H1 (cell line): ENCODE results near the gene RAP1A. TPM values are rescaled to one million over a fixed set of nuclear protein-coding genes. Genes with fewer than 3 reads are reported as not detected.

Experiments
- CTCF ChIA-PET: fragments of 300-600 bp; sonication (Branson Sonifier 250); formaldehyde crosslinking; loops from one replicate; lab custom pipeline; 2021; ENCODE audit not compliant: partially characterized antibody; lab: Charles Lee
- POLR2A ChIA-PET: fragments of 300-600 bp; sonication (Branson Sonifier 250); formaldehyde crosslinking; loops from one replicate; lab custom pipeline; 2021; ENCODE audit warnings: inconsistent platforms; ENCODE audit not compliant: partially characterized antibody; lab: Charles Lee
- DNase-seq, 2 experiments: peaks; one replicate each; pipeline versions ENCODE4 v3.0.0 to v3.0.0-alpha.2; 2010 to 2022; ENCODE audit warnings: low spot score in 2 of 2, low read depth in 1 of 2, mixed read lengths in 1 of 2
- FAIRE-seq: peaks from 2 replicates; lab custom pipeline; 2011; peaks lifted over from hg19 to GRCh38; lab: Jason Lieb, UNC
- H2AFZ ChIP-seq: 2 replicates; pipeline ENCODE4 v1.8.1; 2012; ENCODE audit warnings: low read length, inconsistent platforms
- H2AK5ac ChIP-seq: 2 replicates; pipeline ENCODE4 v1.6.1; 2013; ENCODE audit warnings: low read depth, low read length
- H2BK120ac ChIP-seq: replicated peaks from 2 replicates; pipeline ENCODE3; 2013; ENCODE audit warnings: low read depth, low read length, inconsistent platforms
- H2BK12ac ChIP-seq: 2 replicates; pipeline ENCODE4 v1.6.1; 2013; ENCODE audit warnings: low read depth, low read length
- H2BK15ac ChIP-seq: 2 replicates; pipeline ENCODE4 v1.6.1; 2013; ENCODE audit warnings: low read length
- H2BK20ac ChIP-seq: 2 replicates; pipeline ENCODE4 v1.6.1; 2013; ENCODE audit warnings: low read length
- H2BK5ac ChIP-seq: 2 replicates; pipeline ENCODE4 v1.6.1; 2013; ENCODE audit warnings: low read depth, low read length
- H3K14ac ChIP-seq: 2 replicates; pipeline ENCODE4 v1.6.1; 2013; ENCODE audit warnings: inconsistent platforms; ENCODE audit not compliant: insufficient read length
- H3K18ac ChIP-seq: 2 replicates; pipeline ENCODE4 v1.6.1; 2013; ENCODE audit warnings: low read length; ENCODE audit errors: extremely low read depth
- H3K23ac ChIP-seq: 2 replicates; pipeline ENCODE4 v1.6.1; 2013; ENCODE audit warnings: inconsistent platforms; ENCODE audit not compliant: insufficient read length
- H3K23me2 ChIP-seq: 2 replicates; pipeline ENCODE4 v1.6.1; 2013; ENCODE audit warnings: low read depth, low read length
- H3K27ac ChIP-seq: 2 replicates; pipeline ENCODE4 v1.6.1; 2011; ENCODE audit warnings: low read depth, low read length, inconsistent platforms
- H3K27me3 ChIP-seq, 4 experiments: replicated peaks in 1 of 4; 1 replicate in 1 of 4; 2 replicates in 3 of 4; pipeline versions ENCODE4 v1.6.1 to v1.8.1; 2011 to 2013; ENCODE audit warnings: low read length in 3 of 4, mild to moderate bottlenecking in 3 of 4, inconsistent platforms in 2 of 4, mixed read lengths in 2 of 4, moderate library complexity in 1 of 4; ENCODE audit not compliant: control insufficient read depth in 3 of 4, insufficient read depth in 3 of 4; ENCODE audit errors: extremely low read depth in 1 of 4
- H3K36me3 ChIP-seq, 4 experiments: 2 replicates each; pipeline versions ENCODE4 v1.6.1 to v1.8.1; 2011 to 2013; ENCODE audit warnings: mild to moderate bottlenecking in 4 of 4, low read length in 3 of 4, moderate library complexity in 2 of 4, control low read depth in 1 of 4, inconsistent platforms in 1 of 4; ENCODE audit not compliant: insufficient read depth in 4 of 4, control insufficient read depth in 2 of 4
- H3K4ac ChIP-seq: replicated peaks from 2 replicates; pipeline ENCODE3; 2013; ENCODE audit warnings: low read length, low read depth, mixed read lengths, inconsistent platforms; ENCODE audit not compliant: insufficient read length
- H3K4me1 ChIP-seq, 4 experiments: replicated peaks in 1 of 4; 1 replicate in 1 of 4; 2 replicates in 3 of 4; pipeline versions ENCODE4 v1.6.1 to v1.8.1; 2011 to 2013; ENCODE audit warnings: low read length in 3 of 4, inconsistent platforms in 2 of 4, mixed read lengths in 1 of 4; ENCODE audit not compliant: insufficient read depth in 4 of 4, control insufficient read depth in 3 of 4
- H3K4me2 ChIP-seq, 2 experiments: 2 replicates each; pipeline versions ENCODE4 v1.6.1 to v1.8.1; 2011 to 2013; ENCODE audit warnings: low read depth in 2 of 2, low read length in 2 of 2, control low read depth in 1 of 2, inconsistent platforms in 1 of 2, mild to moderate bottlenecking in 1 of 2; ENCODE audit not compliant: insufficient read depth in 1 of 2
- H3K4me3 ChIP-seq, 4 experiments: fragments of 200-600, 300-600 bp in 1 of 4; sonication (generic), shearing (Covaris generic), sonication (Bioruptor Twin) in 1 of 4; 2 replicates each; pipeline versions ENCODE4 v1.5.1 to v1.8.1; 2011 to 2016; ENCODE audit warnings: low read length in 4 of 4, low read depth in 3 of 4, control low read depth in 2 of 4, inconsistent platforms in 2 of 4, mild to moderate bottlenecking in 2 of 4, mixed read lengths in 1 of 4, moderate library complexity in 1 of 4; ENCODE audit not compliant: insufficient read depth in 2 of 4; ENCODE audit errors: extremely low read depth in 1 of 4
- H3K56ac ChIP-seq: replicated peaks from 2 replicates; pipeline ENCODE3; 2013; ENCODE audit warnings: low read depth, mild to moderate bottlenecking, mixed read lengths, low read length, inconsistent platforms; ENCODE audit not compliant: insufficient read length
- H3K79me1 ChIP-seq: 2 replicates; pipeline ENCODE4 v1.6.1; 2013; ENCODE audit warnings: low read depth, low read length, control low read depth
- H3K79me2 ChIP-seq, 2 experiments: 2 replicates each; pipeline versions ENCODE4 v1.6.1 to v1.8.1; 2012 to 2013; ENCODE audit warnings: low read length in 2 of 2, mild to moderate bottlenecking in 2 of 2, inconsistent platforms in 1 of 2; ENCODE audit not compliant: insufficient read depth in 2 of 2, control insufficient read depth in 1 of 2
- H3K9ac ChIP-seq, 4 experiments: replicated peaks in 1 of 4; 1 replicate in 1 of 4; 2 replicates in 3 of 4; pipeline versions ENCODE4 v1.6.1 to v1.8.1; 2011 to 2013; ENCODE audit warnings: low read depth in 3 of 4, low read length in 3 of 4, control low read depth in 2 of 4, mild to moderate bottlenecking in 2 of 4, moderate library complexity in 2 of 4, inconsistent platforms in 1 of 4; ENCODE audit errors: extremely low read depth in 1 of 4
- H3K9me3 ChIP-seq, 2 experiments: 2 replicates each; pipeline versions ENCODE4 v1.6.1 to v1.8.1; 2012 to 2013; ENCODE audit warnings: mild to moderate bottlenecking in 2 of 2, moderate library complexity in 2 of 2, control low read depth in 1 of 2, inconsistent platforms in 1 of 2, low read depth in 1 of 2, low read length in 1 of 2, mixed read lengths in 1 of 2; ENCODE audit not compliant: insufficient read depth in 2 of 2
- H4K20me1 ChIP-seq, 2 experiments: replicated peaks in 1 of 2; 2 replicates each; pipeline versions ENCODE3 to v1.8.1; 2011 to 2013; ENCODE audit warnings: inconsistent platforms in 2 of 2, low read length in 2 of 2, mild to moderate bottlenecking in 1 of 2; ENCODE audit not compliant: insufficient read depth in 2 of 2, control insufficient read depth in 1 of 2
- H4K5ac ChIP-seq: 2 replicates; pipeline ENCODE4 v1.6.1; 2013; ENCODE audit warnings: low read length, low read depth, mixed read lengths, inconsistent platforms; ENCODE audit not compliant: insufficient read length
- H4K8ac ChIP-seq: 2 replicates; pipeline ENCODE4 v1.8.0; 2013; ENCODE audit warnings: mild to moderate bottlenecking, moderate library complexity, low read length, inconsistent platforms; ENCODE audit not compliant: insufficient read depth; ENCODE audit errors: extremely low read depth
- H4K91ac ChIP-seq: replicated peaks from 2 replicates; pipeline ENCODE3; 2013; ENCODE audit warnings: low read length, mixed read lengths, inconsistent platforms; ENCODE audit not compliant: insufficient read length
- CBX8 ChIP-seq: fragments of 300-800, 300-1000 bp; sonication (generic); IDR thresholded peaks from 2 replicates; pipeline ENCODE4 v1.7.1; 2016; ENCODE audit warnings: low read depth, low read length, borderline replicate concordance
- CREB1 ChIP-seq: IDR thresholded peaks from 2 replicates; pipeline ENCODE4 v1.6.1; 2012; ENCODE audit warnings: inconsistent platforms
- JUN ChIP-seq: IDR thresholded peaks from 2 replicates; pipeline ENCODE4 v1.6.1; 2011; ENCODE audit warnings: low read depth, mild to moderate bottlenecking, improper control_type of control experiment, low read length
- POU5F1 ChIP-seq: IDR thresholded peaks from 2 replicates; pipeline ENCODE4 v1.6.1; 2011; ENCODE audit warnings: low read depth, mild to moderate bottlenecking, low read length, moderate library complexity
- RNF2 ChIP-seq: fragments of 200-900, 300-1000 bp; sonication (generic); IDR thresholded peaks from 2 replicates; pipeline ENCODE4 v1.7.1; 2016; ENCODE audit warnings: borderline replicate concordance, low read depth, mild to moderate bottlenecking, antibody characterized with exemption, low read length; ENCODE audit not compliant: poor library complexity, severe bottlenecking; ENCODE audit errors: missing control alignments
- SIN3A ChIP-seq, 2 experiments: IDR thresholded peaks in 1 of 2; conservative IDR thresholded peaks in 1 of 2; 2 replicates each; pipeline ENCODE4 v1.6.1; 2011 to 2012; ENCODE audit warnings: low read length in 2 of 2, improper control_type of control experiment in 1 of 2, low read depth in 1 of 2, mild to moderate bottlenecking in 1 of 2
- YY1 ChIP-seq: IDR thresholded peaks from 2 replicates; pipeline ENCODE4 v1.6.1; 2011; ENCODE audit warnings: low read depth, mild to moderate bottlenecking, low read length
- WGBS, 2 experiments: shearing (Covaris generic) in 1 of 2; methylation state at CpG; one replicate each; pipeline versions ENCODE4 v1.1.6 to v1.1.7; 2013 to 2015; ENCODE audit warnings: low lambda C conversion rate in 2 of 2, mixed read lengths in 2 of 2, inconsistent platforms in 1 of 2, low coverage in 1 of 2, missing lambda C conversion rate in 1 of 2; ENCODE audit not compliant: insufficient replicate concordance in 2 of 2, insufficient coverage in 1 of 2, insufficient read length in 1 of 2; ENCODE audit errors: extremely low coverage in 1 of 2, missing lambda C conversion rate in 1 of 2; 5-methylcytosine and 5-hydroxymethylcytosine counted together
- polyA plus RNA-seq, 7 experiments: library from polyadenylated mRNA; depleted of rRNA in 3 of 7; stranded (reverse) in 5 of 7; unstranded in 2 of 7; fragments of >200 nt in 5 of 7; fragments of 200-250 nt in 2 of 7; gene quantifications; 1 replicate in 5 of 7; 2 replicates in 1 of 7; 4 replicates in 1 of 7; pipeline versions ENCODE4 v1.2.1 to v1.2.3, GENCODE V29; 2011 to 2013; ENCODE audit warnings: missing spikeins in 2 of 7, mixed read lengths in 2 of 7
- total RNA-seq: library from RNA; stranded (reverse); fragmentation: NEBNext Ultra II Directional; extraction: Animal tissue kit (Norgen Biotek cat#: 25700); gene quantifications from 2 replicates; pipeline ENCODE4 v1.2.1, GENCODE V29; 2021

Gene RAP1A
- total and polyA plus RNA-seq, 2 of the 8 experiments (the other 6 are each of a cell fraction or from before 2014, with no cell fraction given), result 10.9 to 35.8 TPM

- Histone ChIP-seq H3K14ac (no peak overlapping the region), H3K56ac (no peak overlapping the region), H2BK12ac (no peak overlapping the region), H4K20me1 (no peaks in the 10 kb centered on the region), H3K4ac (no peak overlapping the region), H4K8ac (no peak overlapping the region), H3K79me1 (no peaks in the 10 kb centered on the region), H4K91ac (no peak overlapping the region), H3K4me1 (peaks cover 0 to 16% (median 3%) of the 10 kb centered on the region in 4 experiments; a peak in 2 of 7 replicates), H2BK15ac (no peak overlapping the region), H2AK5ac (no peak overlapping the region), H3K36me3 (no peaks in the 10 kb centered on the region), H3K79me2 (no peaks in the 10 kb centered on the region), H3K27me3 (no peaks in the 10 kb centered on the region), H3K4me3 (no peak overlapping the region), H3K27ac (no peak overlapping the region), H3K18ac (no peak overlapping the region), H2BK120ac (no peak overlapping the region), H3K23me2 (no peaks in the 10 kb centered on the region), H3K4me2 (no peak overlapping the region), H3K9ac (no peak overlapping the region), H3K23ac (no peak overlapping the region), H2BK5ac (no peak overlapping the region), H3K9me3 (no peaks in the 10 kb centered on the region), H2AFZ (no peak overlapping the region), H2BK20ac (no peak overlapping the region), H4K5ac (no peak overlapping the region)
- POLR2A ChIA-PET, result no interaction called here
- TF ChIP-seq YY1, result no peak
- no peak for TF ChIP-seq JUN
- no peak for TF ChIP-seq SIN3A (conservative IDR thresholded peaks at IDR 0.05 in 1 of 2, IDR thresholded peaks at IDR 0.05 in 1 of 2; ENCODE audit: low read depth in 1 of 2, low read length in 2 of 2)
- TF ChIP-seq CREB1, result no peak
- TF ChIP-seq CBX8, result no peak
- no peak for TF ChIP-seq POU5F1
- TF ChIP-seq RNF2, result no peak
- DNase-seq, result no peak
- CTCF ChIA-PET, result interaction anchor here (0.7 to 1.3 kb wide), 3 partner anchors 19 to 206 kb away, joined by 3 to 6 read pairs (median 3); no protein-coding TSS in a partner anchor
- FAIRE-seq, result no peak
- 81% methylated on average over 1 of the region's 1 CpG; no CpG with 5 or more reads in 1 of the 2 experiments for WGBS, 2 experiments
These were observed 23.8 kb upstream of the RAP1A start for GRCh38 chr1:111595807-111596206.
